Glutamatergic neuron (in vitro differentiated cells): ENCODE measurements around the gene MCHR2. TPM values are rescaled to one million over a fixed set of nuclear protein-coding genes. Genes with fewer than 3 reads are reported as not detected.

ENCODE experiments used
- DNase-seq: peaks from one replicate; pipeline ENCODE4 v3.0.0; 2022
- H3K27ac Mint-ChIP-seq: one replicate; pipeline ENCODE4 v1.8.0; 2020; ENCODE audit warnings: mild to moderate bottlenecking, mixed read lengths, inconsistent platforms; ENCODE audit not compliant: unreplicated experiment
- H3K27me3 Mint-ChIP-seq: one replicate; pipeline ENCODE4 v1.8.0; 2020; ENCODE audit warnings: mild to moderate bottlenecking, moderate library complexity, mixed read lengths, inconsistent platforms; ENCODE audit not compliant: unreplicated experiment
- H3K36me3 Mint-ChIP-seq: one replicate; pipeline ENCODE4 v1.8.0; 2020; ENCODE audit warnings: mild to moderate bottlenecking, mixed read lengths, inconsistent platforms; ENCODE audit not compliant: unreplicated experiment
- H3K4me1 Mint-ChIP-seq: one replicate; pipeline ENCODE4 v1.8.0; 2020; ENCODE audit warnings: mild to moderate bottlenecking, low read depth, mixed read lengths, inconsistent platforms; ENCODE audit not compliant: unreplicated experiment
- H3K4me3 Mint-ChIP-seq: one replicate; pipeline ENCODE4 v1.8.0; 2020; ENCODE audit warnings: mild to moderate bottlenecking, mixed read lengths, inconsistent platforms; ENCODE audit not compliant: unreplicated experiment
- H3K9me3 Mint-ChIP-seq: one replicate; pipeline ENCODE4 v1.8.0; 2020; ENCODE audit warnings: mild to moderate bottlenecking, moderate library complexity, mixed read lengths, inconsistent platforms; ENCODE audit not compliant: unreplicated experiment
- total RNA-seq: library from RNA; stranded (reverse); fragmentation: NEBNext Ultra II Directional; extraction: Animal tissue kit (Norgen Biotek cat#: 25700); gene quantifications from one replicate; pipeline ENCODE4 v1.2.1, GENCODE V29; 2021; ENCODE audit not compliant: unreplicated experiment
- TF ChIP-seq, protein P1 (sequence below): fragments of 200-600 bp; sonication (generic); IDR thresholded peaks from one replicate; pipeline ENCODE4 v1.5.0; 2021; ENCODE audit not compliant: partially characterized antibody, unreplicated experiment

Gene MCHR2
- total RNA-seq, 1 donor from 2014 or later, result not detected

DNA sequence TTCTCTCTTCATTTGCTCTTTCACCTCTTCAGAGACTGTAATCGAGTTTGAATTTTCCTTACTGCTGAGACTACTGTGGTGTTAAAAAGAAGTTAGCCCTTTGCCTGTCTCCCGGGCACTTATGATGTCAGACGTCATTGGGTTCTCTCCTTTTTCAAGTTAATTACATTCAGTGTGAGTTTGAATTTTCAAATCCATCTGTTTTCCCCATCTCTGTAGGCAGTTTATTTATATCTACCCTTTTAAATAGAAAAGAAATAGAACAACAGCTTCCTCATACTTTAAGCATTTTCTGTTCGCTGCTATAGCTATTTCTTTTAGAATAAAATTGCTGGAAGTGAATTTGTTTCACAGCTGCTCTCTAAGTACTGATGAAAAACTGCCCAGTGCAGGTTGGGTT lies 81.4 kb downstream of the MCHR2 start:
- H3K27me3 Mint-ChIP-seq, result no peaks in the 10 kb centered on the region
- H3K4me1 Mint-ChIP-seq, result no peaks in the 10 kb centered on the region
- no peaks in the 10 kb centered on the region for H3K9me3 Mint-ChIP-seq
- no peak overlapping the region for H3K4me3 Mint-ChIP-seq
- DNase-seq, result no peak
- H3K36me3 Mint-ChIP-seq, result no peaks in the 10 kb centered on the region
- no peak overlapping the region for H3K27ac Mint-ChIP-seq
- TF ChIP-seq, protein P1, sequence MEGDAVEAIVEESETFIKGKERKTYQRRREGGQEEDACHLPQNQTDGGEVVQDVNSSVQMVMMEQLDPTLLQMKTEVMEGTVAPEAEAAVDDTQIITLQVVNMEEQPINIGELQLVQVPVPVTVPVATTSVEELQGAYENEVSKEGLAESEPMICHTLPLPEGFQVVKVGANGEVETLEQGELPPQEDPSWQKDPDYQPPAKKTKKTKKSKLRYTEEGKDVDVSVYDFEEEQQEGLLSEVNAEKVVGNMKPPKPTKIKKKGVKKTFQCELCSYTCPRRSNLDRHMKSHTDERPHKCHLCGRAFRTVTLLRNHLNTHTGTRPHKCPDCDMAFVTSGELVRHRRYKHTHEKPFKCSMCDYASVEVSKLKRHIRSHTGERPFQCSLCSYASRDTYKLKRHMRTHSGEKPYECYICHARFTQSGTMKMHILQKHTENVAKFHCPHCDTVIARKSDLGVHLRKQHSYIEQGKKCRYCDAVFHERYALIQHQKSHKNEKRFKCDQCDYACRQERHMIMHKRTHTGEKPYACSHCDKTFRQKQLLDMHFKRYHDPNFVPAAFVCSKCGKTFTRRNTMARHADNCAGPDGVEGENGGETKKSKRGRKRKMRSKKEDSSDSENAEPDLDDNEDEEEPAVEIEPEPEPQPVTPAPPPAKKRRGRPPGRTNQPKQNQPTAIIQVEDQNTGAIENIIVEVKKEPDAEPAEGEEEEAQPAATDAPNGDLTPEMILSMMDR, result no peak

- no peak overlapping the region for H3K4me3 Mint-ChIP-seq
- H3K9me3 Mint-ChIP-seq, result no peaks in the 10 kb centered on the region
- peaks cover 1% of the 10 kb centered on the region for H3K27me3 Mint-ChIP-seq
- no peak for DNase-seq
- no peak overlapping the region for H3K27ac Mint-ChIP-seq
- TF ChIP-seq, protein P1, result peak; percentile 80
- H3K4me1 Mint-ChIP-seq, result no peaks in the 10 kb centered on the region
- H3K36me3 Mint-ChIP-seq, result no peaks in the 10 kb centered on the region
Measured at GRCh38 chr6:99905209-99906106, 88.6 kb downstream of the MCHR2 start.

- no peaks in the 10 kb centered on the region for H3K9me3 Mint-ChIP-seq
- TF ChIP-seq, protein P1, result no peak
- no peaks in the 10 kb centered on the region for H3K4me1 Mint-ChIP-seq
- no peak overlapping the region for H3K4me3 Mint-ChIP-seq
- DNase-seq, result no peak
- no peak overlapping the region for H3K27ac Mint-ChIP-seq
- no peaks in the 10 kb centered on the region for H3K36me3 Mint-ChIP-seq
- H3K27me3 Mint-ChIP-seq, result peaks cover 1% of the 10 kb centered on the region
Measured at GRCh38 chr6:99901596-99902384, 92.2 kb downstream of the MCHR2 start.

DNA sequence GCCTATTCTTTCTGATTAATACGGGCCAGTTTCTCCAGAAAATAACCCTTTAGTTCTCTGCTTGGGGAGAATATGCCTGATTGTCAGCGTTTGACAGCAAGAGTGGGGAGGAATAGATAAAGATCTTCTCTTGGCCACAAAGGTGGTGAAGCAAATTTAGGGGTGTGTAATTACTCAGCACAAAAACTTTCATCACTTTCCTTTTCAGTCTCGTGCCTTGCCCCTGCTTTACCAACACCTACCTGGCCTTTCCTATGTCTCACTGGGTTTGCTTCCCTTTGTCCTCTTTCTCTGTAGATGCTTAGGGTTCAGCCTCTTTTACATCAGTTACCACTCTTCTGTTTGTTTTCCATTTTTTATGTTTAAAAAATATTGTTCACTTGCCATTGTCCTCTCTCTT lies 99.2 kb downstream of the MCHR2 start:
- Mint-ChIP-seq H3K27me3 (no peaks in the 10 kb centered on the region), H3K9me3 (no peaks in the 10 kb centered on the region), H3K27ac (no peak overlapping the region), H3K36me3 (no peaks in the 10 kb centered on the region), H3K4me3 (no peak overlapping the region), H3K4me1 (no peaks in the 10 kb centered on the region)
- TF ChIP-seq, protein P1, result no peak
- no peak for DNase-seq
